SIG-M5 (cell line): Measurements from ENCODE around the gene ATRN.

Source experiments
- DNase-seq: peaks from one replicate; lab custom pipeline; 2025; lab: John Stamatoyannopoulos, UW

ATRN gene

GRCh38 chr20:3677733-3678132 is 206.9 kb downstream of the ATRN start:
- DNase-seq = no peak

- no peak for DNase-seq
Observed at GRCh38 chr20:3678198-3678597, 207.4 kb downstream of the ATRN start.

- DNase-seq = no peak
Observed at GRCh38 chr20:3678856-3679720, 208.3 kb downstream of the ATRN start.

GRCh38 chr20:3679749-3680700 is 209.2 kb downstream of the ATRN start:
- DNase-seq = no peak

GRCh38 chr20:3680701-3681351 is 210.0 kb downstream of the ATRN start:
- DNase-seq = no peak

GRCh38 chr20:3681352-3681930 is 210.6 kb downstream of the ATRN start:
- DNase-seq = no peak

- no peak for DNase-seq
Observed at GRCh38 chr20:3681931-3682781, 211.3 kb downstream of the ATRN start, which contains the start of gene ADAM33. ADAM33 (minus strand) TSS chr20:3682010; CDS start chr20:3682004, 6 bp downstream.

- DNase-seq = no peak
Observed at GRCh38 chr20:3685341-3685740, 214.5 kb downstream of the ATRN start.

- no peak for DNase-seq
Observed at GRCh38 chr20:3686421-3686820, 215.6 kb downstream of the ATRN start.

- DNase-seq = no peak
Observed at GRCh38 chr20:3686867-3687321, 216.1 kb downstream of the ATRN start.

GRCh38 chr20:3687655-3688054 is 216.8 kb downstream of the ATRN start:
- DNase-seq = no peak

- DNase-seq = no peak
Observed at GRCh38 chr20:3689978-3690377, 219.2 kb downstream of the ATRN start.

- DNase-seq = no peak
Observed at GRCh38 chr20:3690413-3690812, 219.6 kb downstream of the ATRN start.

GRCh38 chr20:3691306-3691705 is 220.5 kb downstream of the ATRN start:
- DNase-seq = no peak

GRCh38 chr20:3691897-3692296 is 221.1 kb downstream of the ATRN start:
- no peak for DNase-seq

GRCh38 chr20:3692706-3693294 is 222.0 kb downstream of the ATRN start:
- DNase-seq = no peak

- no peak for DNase-seq
Observed at GRCh38 chr20:3693376-3693775, 222.6 kb downstream of the ATRN start.

GRCh38 chr20:3694864-3695263 is 224.0 kb downstream of the ATRN start:
- no peak for DNase-seq

- no peak for DNase-seq
Observed at GRCh38 chr20:3696200-3696599, 225.4 kb downstream of the ATRN start.
